Measurements from ENCODE around the gene UQCRC2.

DNA sequence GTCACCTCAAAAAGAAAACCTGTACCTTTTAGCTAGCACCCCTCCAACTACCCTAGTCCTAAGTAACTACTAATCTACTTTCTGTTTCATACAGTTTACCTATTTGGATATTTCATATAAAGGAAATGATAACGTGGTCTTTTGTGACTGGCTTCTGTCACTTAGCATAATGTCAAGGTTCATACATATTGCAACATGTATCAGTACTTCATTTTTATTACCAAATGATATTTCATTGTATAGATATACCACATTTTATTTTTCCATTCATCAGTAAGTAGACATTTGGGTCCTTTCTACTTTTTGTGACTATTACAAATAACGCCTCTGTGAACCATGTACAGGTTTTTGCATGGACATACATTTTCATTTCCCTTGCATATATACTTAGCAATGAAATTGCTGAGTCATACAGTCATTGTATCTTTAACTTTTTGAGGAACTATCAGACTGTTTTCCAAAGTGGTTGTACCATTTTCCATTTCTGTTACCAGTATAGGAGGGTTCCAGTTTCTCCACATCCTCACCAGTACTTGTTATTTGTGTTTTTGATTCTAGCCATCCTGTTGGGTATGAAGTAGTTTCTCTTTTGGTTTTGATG is 78.4 kb downstream of the UQCRC2 start:
- TF ChIP-seq, protein P1, sequence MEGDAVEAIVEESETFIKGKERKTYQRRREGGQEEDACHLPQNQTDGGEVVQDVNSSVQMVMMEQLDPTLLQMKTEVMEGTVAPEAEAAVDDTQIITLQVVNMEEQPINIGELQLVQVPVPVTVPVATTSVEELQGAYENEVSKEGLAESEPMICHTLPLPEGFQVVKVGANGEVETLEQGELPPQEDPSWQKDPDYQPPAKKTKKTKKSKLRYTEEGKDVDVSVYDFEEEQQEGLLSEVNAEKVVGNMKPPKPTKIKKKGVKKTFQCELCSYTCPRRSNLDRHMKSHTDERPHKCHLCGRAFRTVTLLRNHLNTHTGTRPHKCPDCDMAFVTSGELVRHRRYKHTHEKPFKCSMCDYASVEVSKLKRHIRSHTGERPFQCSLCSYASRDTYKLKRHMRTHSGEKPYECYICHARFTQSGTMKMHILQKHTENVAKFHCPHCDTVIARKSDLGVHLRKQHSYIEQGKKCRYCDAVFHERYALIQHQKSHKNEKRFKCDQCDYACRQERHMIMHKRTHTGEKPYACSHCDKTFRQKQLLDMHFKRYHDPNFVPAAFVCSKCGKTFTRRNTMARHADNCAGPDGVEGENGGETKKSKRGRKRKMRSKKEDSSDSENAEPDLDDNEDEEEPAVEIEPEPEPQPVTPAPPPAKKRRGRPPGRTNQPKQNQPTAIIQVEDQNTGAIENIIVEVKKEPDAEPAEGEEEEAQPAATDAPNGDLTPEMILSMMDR (optimal IDR thresholded peaks at IDR 0.05 in 1 of 3, IDR thresholded peaks at IDR 0.05 in 1 of 3, conservative IDR thresholded peaks at IDR 0.05 in 1 of 3; ENCODE audit: extremely low read depth in 1 of 3, insufficient read depth in 2 of 3, low read length in 3 of 3): no peak
- no peak for TF ChIP-seq EZH2 (IDR thresholded peaks at IDR 0.05; ENCODE audit: low read length)
